H1 (cell line): ENCODE results near the gene ALK. TPM values are rescaled to one million over a fixed set of nuclear protein-coding genes. Genes with fewer than 3 reads are reported as not detected.

Experiments used
- CTCF ChIA-PET: fragments of 300-600 bp; sonication (Branson Sonifier 250); formaldehyde crosslinking; loops from one replicate; lab custom pipeline; 2021; ENCODE audit not compliant: partially characterized antibody; lab: Charles Lee
- POLR2A ChIA-PET: fragments of 300-600 bp; sonication (Branson Sonifier 250); formaldehyde crosslinking; loops from one replicate; lab custom pipeline; 2021; ENCODE audit warnings: inconsistent platforms; ENCODE audit not compliant: partially characterized antibody; lab: Charles Lee
- DNase-seq, 2 experiments: peaks; one replicate each; pipeline versions ENCODE4 v3.0.0 to v3.0.0-alpha.2; 2010 to 2022; ENCODE audit warnings: low spot score in 2 of 2, low read depth in 1 of 2, mixed read lengths in 1 of 2
- FAIRE-seq: peaks from 2 replicates; lab custom pipeline; 2011; peaks lifted over from hg19 to GRCh38; lab: Jason Lieb, UNC
- H2AFZ ChIP-seq: 2 replicates; pipeline ENCODE4 v1.8.1; 2012; ENCODE audit warnings: low read length, inconsistent platforms
- H2AK5ac ChIP-seq: 2 replicates; pipeline ENCODE4 v1.6.1; 2013; ENCODE audit warnings: low read depth, low read length
- H2BK120ac ChIP-seq: replicated peaks from 2 replicates; pipeline ENCODE3; 2013; ENCODE audit warnings: low read depth, low read length, inconsistent platforms
- H2BK12ac ChIP-seq: 2 replicates; pipeline ENCODE4 v1.6.1; 2013; ENCODE audit warnings: low read depth, low read length
- H2BK15ac ChIP-seq: 2 replicates; pipeline ENCODE4 v1.6.1; 2013; ENCODE audit warnings: low read length
- H2BK20ac ChIP-seq: 2 replicates; pipeline ENCODE4 v1.6.1; 2013; ENCODE audit warnings: low read length
- H2BK5ac ChIP-seq: 2 replicates; pipeline ENCODE4 v1.6.1; 2013; ENCODE audit warnings: low read depth, low read length
- H3K14ac ChIP-seq: 2 replicates; pipeline ENCODE4 v1.6.1; 2013; ENCODE audit warnings: inconsistent platforms; ENCODE audit not compliant: insufficient read length
- H3K18ac ChIP-seq: 2 replicates; pipeline ENCODE4 v1.6.1; 2013; ENCODE audit warnings: low read length; ENCODE audit errors: extremely low read depth
- H3K23ac ChIP-seq: 2 replicates; pipeline ENCODE4 v1.6.1; 2013; ENCODE audit warnings: inconsistent platforms; ENCODE audit not compliant: insufficient read length
- H3K23me2 ChIP-seq: 2 replicates; pipeline ENCODE4 v1.6.1; 2013; ENCODE audit warnings: low read depth, low read length
- H3K27ac ChIP-seq: 2 replicates; pipeline ENCODE4 v1.6.1; 2011; ENCODE audit warnings: low read depth, low read length, inconsistent platforms
- H3K27me3 ChIP-seq, 4 experiments: replicated peaks in 1 of 4; 1 replicate in 1 of 4; 2 replicates in 3 of 4; pipeline versions ENCODE4 v1.6.1 to v1.8.1; 2011 to 2013; ENCODE audit warnings: low read length in 3 of 4, mild to moderate bottlenecking in 3 of 4, inconsistent platforms in 2 of 4, mixed read lengths in 2 of 4, moderate library complexity in 1 of 4; ENCODE audit not compliant: control insufficient read depth in 3 of 4, insufficient read depth in 3 of 4; ENCODE audit errors: extremely low read depth in 1 of 4
- H3K36me3 ChIP-seq, 4 experiments: 2 replicates each; pipeline versions ENCODE4 v1.6.1 to v1.8.1; 2011 to 2013; ENCODE audit warnings: mild to moderate bottlenecking in 4 of 4, low read length in 3 of 4, moderate library complexity in 2 of 4, control low read depth in 1 of 4, inconsistent platforms in 1 of 4; ENCODE audit not compliant: insufficient read depth in 4 of 4, control insufficient read depth in 2 of 4
- H3K4ac ChIP-seq: replicated peaks from 2 replicates; pipeline ENCODE3; 2013; ENCODE audit warnings: low read length, low read depth, mixed read lengths, inconsistent platforms; ENCODE audit not compliant: insufficient read length
- H3K4me1 ChIP-seq, 4 experiments: replicated peaks in 1 of 4; 1 replicate in 1 of 4; 2 replicates in 3 of 4; pipeline versions ENCODE4 v1.6.1 to v1.8.1; 2011 to 2013; ENCODE audit warnings: low read length in 3 of 4, inconsistent platforms in 2 of 4, mixed read lengths in 1 of 4; ENCODE audit not compliant: insufficient read depth in 4 of 4, control insufficient read depth in 3 of 4
- H3K4me2 ChIP-seq, 2 experiments: 2 replicates each; pipeline versions ENCODE4 v1.6.1 to v1.8.1; 2011 to 2013; ENCODE audit warnings: low read depth in 2 of 2, low read length in 2 of 2, control low read depth in 1 of 2, inconsistent platforms in 1 of 2, mild to moderate bottlenecking in 1 of 2; ENCODE audit not compliant: insufficient read depth in 1 of 2
- H3K4me3 ChIP-seq, 4 experiments: fragments of 200-600, 300-600 bp in 1 of 4; sonication (generic), shearing (Covaris generic), sonication (Bioruptor Twin) in 1 of 4; 2 replicates each; pipeline versions ENCODE4 v1.5.1 to v1.8.1; 2011 to 2016; ENCODE audit warnings: low read length in 4 of 4, low read depth in 3 of 4, control low read depth in 2 of 4, inconsistent platforms in 2 of 4, mild to moderate bottlenecking in 2 of 4, mixed read lengths in 1 of 4, moderate library complexity in 1 of 4; ENCODE audit not compliant: insufficient read depth in 2 of 4; ENCODE audit errors: extremely low read depth in 1 of 4
- H3K56ac ChIP-seq: replicated peaks from 2 replicates; pipeline ENCODE3; 2013; ENCODE audit warnings: low read depth, mild to moderate bottlenecking, mixed read lengths, low read length, inconsistent platforms; ENCODE audit not compliant: insufficient read length
- H3K79me1 ChIP-seq: 2 replicates; pipeline ENCODE4 v1.6.1; 2013; ENCODE audit warnings: low read depth, low read length, control low read depth
- H3K79me2 ChIP-seq, 2 experiments: 2 replicates each; pipeline versions ENCODE4 v1.6.1 to v1.8.1; 2012 to 2013; ENCODE audit warnings: low read length in 2 of 2, mild to moderate bottlenecking in 2 of 2, inconsistent platforms in 1 of 2; ENCODE audit not compliant: insufficient read depth in 2 of 2, control insufficient read depth in 1 of 2
- H3K9ac ChIP-seq, 4 experiments: replicated peaks in 1 of 4; 1 replicate in 1 of 4; 2 replicates in 3 of 4; pipeline versions ENCODE4 v1.6.1 to v1.8.1; 2011 to 2013; ENCODE audit warnings: low read depth in 3 of 4, low read length in 3 of 4, control low read depth in 2 of 4, mild to moderate bottlenecking in 2 of 4, moderate library complexity in 2 of 4, inconsistent platforms in 1 of 4; ENCODE audit errors: extremely low read depth in 1 of 4
- H3K9me3 ChIP-seq, 2 experiments: 2 replicates each; pipeline versions ENCODE4 v1.6.1 to v1.8.1; 2012 to 2013; ENCODE audit warnings: mild to moderate bottlenecking in 2 of 2, moderate library complexity in 2 of 2, control low read depth in 1 of 2, inconsistent platforms in 1 of 2, low read depth in 1 of 2, low read length in 1 of 2, mixed read lengths in 1 of 2; ENCODE audit not compliant: insufficient read depth in 2 of 2
- H4K20me1 ChIP-seq, 2 experiments: replicated peaks in 1 of 2; 2 replicates each; pipeline versions ENCODE3 to v1.8.1; 2011 to 2013; ENCODE audit warnings: inconsistent platforms in 2 of 2, low read length in 2 of 2, mild to moderate bottlenecking in 1 of 2; ENCODE audit not compliant: insufficient read depth in 2 of 2, control insufficient read depth in 1 of 2
- H4K5ac ChIP-seq: 2 replicates; pipeline ENCODE4 v1.6.1; 2013; ENCODE audit warnings: low read length, low read depth, mixed read lengths, inconsistent platforms; ENCODE audit not compliant: insufficient read length
- H4K8ac ChIP-seq: 2 replicates; pipeline ENCODE4 v1.8.0; 2013; ENCODE audit warnings: mild to moderate bottlenecking, moderate library complexity, low read length, inconsistent platforms; ENCODE audit not compliant: insufficient read depth; ENCODE audit errors: extremely low read depth
- H4K91ac ChIP-seq: replicated peaks from 2 replicates; pipeline ENCODE3; 2013; ENCODE audit warnings: low read length, mixed read lengths, inconsistent platforms; ENCODE audit not compliant: insufficient read length
- CBX8 ChIP-seq: fragments of 300-800, 300-1000 bp; sonication (generic); IDR thresholded peaks from 2 replicates; pipeline ENCODE4 v1.7.1; 2016; ENCODE audit warnings: low read depth, low read length, borderline replicate concordance
- CTCF ChIP-seq, 3 experiments: IDR thresholded peaks; 1 replicate in 2 of 3; 2 replicates in 1 of 3; pipeline versions ENCODE4 v1.5.1 to v1.6.1; 2011; ENCODE audit warnings: low read length in 3 of 3, mild to moderate bottlenecking in 3 of 3, inconsistent platforms in 2 of 3, low read depth in 1 of 3, moderate library complexity in 1 of 3; ENCODE audit not compliant: insufficient read depth in 1 of 3; ENCODE audit errors: control extremely low read depth in 1 of 3
- EGR1 ChIP-seq: IDR thresholded peaks from 2 replicates; pipeline ENCODE4 v1.6.1; 2011; ENCODE audit warnings: low read depth, low read length, borderline replicate concordance
- GABPA ChIP-seq: IDR thresholded peaks from 2 replicates; pipeline ENCODE4 v1.6.1; 2011; ENCODE audit warnings: mild to moderate bottlenecking, low read length, moderate library complexity, borderline replicate concordance; ENCODE audit not compliant: insufficient read depth
- HDAC2 ChIP-seq, 2 experiments: fragments of 300-600 bp in 1 of 2; sonication (generic) in 1 of 2; IDR thresholded peaks; 2 replicates each; pipeline ENCODE4 v1.6.1; 2011 to 2012; ENCODE audit warnings: low read depth in 2 of 2, low read length in 2 of 2, mild to moderate bottlenecking in 2 of 2, moderate library complexity in 2 of 2, borderline replicate concordance in 1 of 2, inconsistent platforms in 1 of 2
- SIRT6 ChIP-seq: IDR thresholded peaks from one replicate; pipeline ENCODE4 v1.7.1; 2012; ENCODE audit warnings: low read length, inconsistent platforms
- SP2 ChIP-seq: IDR thresholded peaks from 2 replicates; pipeline ENCODE4 v1.6.1; 2012; ENCODE audit warnings: mild to moderate bottlenecking, low read length, inconsistent platforms
- SUZ12 ChIP-seq: fragments of 200-600 bp; sonication (generic); IDR thresholded peaks from 2 replicates; pipeline ENCODE4 v1.6.1; 2012; ENCODE audit warnings: mild to moderate bottlenecking, inconsistent platforms, low read length, moderate library complexity, mixed read lengths
- ZNF274 ChIP-seq: IDR thresholded peaks from 2 replicates; pipeline ENCODE4 v1.7.0; 2012; ENCODE audit warnings: low read length, borderline replicate concordance; ENCODE audit errors: extremely low read depth
- WGBS, 2 experiments: shearing (Covaris generic) in 1 of 2; methylation state at CpG; one replicate each; pipeline versions ENCODE4 v1.1.6 to v1.1.7; 2013 to 2015; ENCODE audit warnings: low lambda C conversion rate in 2 of 2, mixed read lengths in 2 of 2, inconsistent platforms in 1 of 2, low coverage in 1 of 2, missing lambda C conversion rate in 1 of 2; ENCODE audit not compliant: insufficient replicate concordance in 2 of 2, insufficient coverage in 1 of 2, insufficient read length in 1 of 2; ENCODE audit errors: extremely low coverage in 1 of 2, missing lambda C conversion rate in 1 of 2; 5-methylcytosine and 5-hydroxymethylcytosine counted together
- polyA plus RNA-seq, 7 experiments: library from polyadenylated mRNA; depleted of rRNA in 3 of 7; stranded (reverse) in 5 of 7; unstranded in 2 of 7; fragments of >200 nt in 5 of 7; fragments of 200-250 nt in 2 of 7; gene quantifications; 1 replicate in 5 of 7; 2 replicates in 1 of 7; 4 replicates in 1 of 7; pipeline versions ENCODE4 v1.2.1 to v1.2.3, GENCODE V29; 2011 to 2013; ENCODE audit warnings: missing spikeins in 2 of 7, mixed read lengths in 2 of 7
- total RNA-seq: library from RNA; stranded (reverse); fragmentation: NEBNext Ultra II Directional; extraction: Animal tissue kit (Norgen Biotek cat#: 25700); gene quantifications from 2 replicates; pipeline ENCODE4 v1.2.1, GENCODE V29; 2021

Gene ALK
- total and polyA plus RNA-seq, 2 of the 8 experiments (the other 6 are each of a cell fraction or from before 2014, with no cell fraction given): 0.02 to 0.09 TPM

DNA sequence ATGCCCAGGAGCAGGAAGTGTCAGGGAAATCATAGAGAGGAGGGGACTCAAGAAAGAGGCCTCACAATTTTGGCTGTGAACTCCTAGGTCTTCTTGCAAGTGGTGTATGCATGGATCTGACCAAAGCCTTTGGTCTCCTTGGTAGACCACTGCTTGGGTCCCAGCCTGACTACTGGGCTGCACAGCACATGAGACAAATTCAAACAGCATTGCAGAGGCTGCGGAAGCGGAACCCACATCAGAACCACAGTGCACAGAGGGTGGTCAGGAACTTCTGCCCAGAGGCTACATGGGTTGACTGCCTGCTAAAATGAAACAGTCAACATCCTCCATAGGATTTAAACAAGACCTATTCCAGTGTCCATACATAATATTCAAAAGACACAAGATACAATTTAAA lies 766.8 kb downstream of the ALK start:
- Histone ChIP-seq H3K79me2 (no peaks in the 10 kb centered on the region), H2AFZ (no peak overlapping the region), H3K56ac (no peak overlapping the region), H3K18ac (no peak overlapping the region), H3K4me2 (no peak overlapping the region), H4K5ac (no peak overlapping the region), H3K4ac (no peak overlapping the region)
- POLR2A ChIA-PET: interaction anchor here (0.7 kb wide), 1 partner anchor 113 kb away, joined by 3 read pairs; no protein-coding TSS in a partner anchor
- FAIRE-seq: no peak
- CTCF ChIA-PET: no interaction called here
- TF ChIP-seq CTCF (IDR thresholded peaks at IDR 0.05; ENCODE audit: control extremely low read depth in 1 of 3, insufficient read depth in 1 of 3, low read depth in 1 of 3, low read length in 3 of 3) (no peak), SP2 (no peak), HDAC2 (IDR thresholded peaks at IDR 0.05; ENCODE audit: borderline replicate concordance in 1 of 2, low read depth in 2 of 2, low read length in 2 of 2) (no peak), SIRT6 (no peak), ZNF274 (no peak), CBX8 (no peak), SUZ12 (no peak), GABPA (no peak), EGR1 (no peak)
- TF ChIP-seq, all 59 proteins: peak for 0
- H3K23me2 ChIP-seq: no peaks in the 10 kb centered on the region
- 100% methylated on average over 2 of the region's 2 CpGs; no CpG with 5 or more reads in 1 of the 2 experiments for WGBS, 2 experiments
- no peak overlapping the region for H2BK20ac ChIP-seq
- H3K79me1 ChIP-seq: no peaks in the 10 kb centered on the region
- H3K36me3 ChIP-seq: no peaks in the 10 kb centered on the region
- H2BK5ac ChIP-seq: no peak overlapping the region
- no peak overlapping the region for H2BK15ac ChIP-seq
- no peak overlapping the region for H3K9ac ChIP-seq
- H2AK5ac ChIP-seq: no peak overlapping the region
- H4K20me1 ChIP-seq: no peaks in the 10 kb centered on the region
- no peak overlapping the region for H4K8ac ChIP-seq
- H3K9me3 ChIP-seq: no peaks in the 10 kb centered on the region
- H3K14ac ChIP-seq: no peak overlapping the region
- DNase-seq: no peak
- H2BK12ac ChIP-seq: no peak overlapping the region
- no peak overlapping the region for H3K27ac ChIP-seq
- H3K4me3 ChIP-seq: no peak overlapping the region
- no peak overlapping the region for H4K91ac ChIP-seq
- 0 out of 7 replicates have a peak, but pooled peaks cover 0 to 2% (median 0%) of the 10 kb centered on the region in 4 experiments for H3K4me1 ChIP-seq
- H2BK120ac ChIP-seq: no peak overlapping the region
- H3K23ac ChIP-seq: no peak overlapping the region
- no peaks in the 10 kb centered on the region for H3K27me3 ChIP-seq
